Heart right ventricle (tissue), 16 donors: ENCODE data around the gene ACVR1B. TPM values are rescaled to one million over a fixed set of nuclear protein-coding genes. Genes with fewer than 3 reads are reported as not detected.

Experiments
- ATAC-seq, 8 donors: fragments of 200-7000 bp; cut with Tn5 transposase; one replicate each; pipeline ENCODE4 v1.9.1; 2020; ENCODE audit warnings: mild to moderate bottlenecking in 8 of 8, moderate library complexity in 8 of 8, moderate number of reproducible peaks in 1 of 8
- DNase-seq, 2 donors: peaks; one replicate each; pipeline ENCODE4 v3.0.0-alpha.2; 2020
- H3K27ac ChIP-seq, 10 donors: fragments of 200-600 bp; sonication (generic) in 2 of 10; one replicate each; pipeline versions ENCODE4 v1.5.0 to v1.8.0; 2020 to 2022; ENCODE audit warnings: mild to moderate bottlenecking in 3 of 10
- H3K27me3 ChIP-seq, 7 donors: fragments of 200-600 bp; one replicate each; pipeline ENCODE4 v1.8.0; 2021 to 2022; ENCODE audit warnings: mild to moderate bottlenecking in 2 of 7
- H3K36me3 ChIP-seq, 9 donors: fragments of 200-600 bp; sonication (generic) in 1 of 9; one replicate each; pipeline versions ENCODE4 v1.5.0 to v1.8.0; 2020 to 2022; ENCODE audit warnings: mild to moderate bottlenecking in 2 of 9
- H3K4me1 ChIP-seq, 9 donors: fragments of 200-600 bp; sonication (generic) in 1 of 9; one replicate each; pipeline versions ENCODE4 v1.5.0 to v1.8.0; 2020 to 2022; ENCODE audit warnings: mild to moderate bottlenecking in 4 of 9
- H3K4me3 ChIP-seq, 10 donors: fragments of 200-600 bp; sonication (generic) in 2 of 10; one replicate each; pipeline versions ENCODE4 v1.5.0 to v1.8.0; 2020 to 2022; ENCODE audit warnings: mild to moderate bottlenecking in 7 of 10, moderate library complexity in 2 of 10
- H3K9me3 ChIP-seq, 11 donors: fragments of 200-600 bp in 10 of 11; sonication (generic) in 2 of 11; one replicate each; pipeline versions ENCODE4 v1.5.0 to v1.8.0; 2013 to 2022; ENCODE audit warnings: mild to moderate bottlenecking in 2 of 11, control low read depth in 1 of 11, moderate library complexity in 1 of 11
- CTCF ChIP-seq, 9 donors: fragments of 200-600 bp; sonication (generic) in 2 of 9; IDR thresholded peaks; one replicate each; pipeline versions ENCODE4 v1.5.0 to v1.8.0; 2021 to 2022; ENCODE audit warnings: antibody characterized with exemption in 9 of 9, mild to moderate bottlenecking in 5 of 9, moderate library complexity in 1 of 9
- WGBS, 2 donors: extraction: QIAGEN DNeasy Blood & Tissue Kit; methylation state at CpG; one replicate each; pipeline ENCODE4 v1.1.7; 2013; ENCODE audit warnings: inconsistent platforms in 1 of 2; 5-methylcytosine and 5-hydroxymethylcytosine counted together
- intact Hi-C, 10 donors: fragments of 100-400 bp; cut with DNase I; formaldehyde crosslinking; loops; one replicate each; pipeline versions ENCODE4 v1.11.1 to v1.14.2; 2022
- polyA plus RNA-seq, 2 donors: library from polyadenylated mRNA; stranded (reverse); fragments of 200-250 nt; gene quantifications; one replicate each; pipeline ENCODE4 v1.2.3, GENCODE V29; 2013
- total RNA-seq, 10 donors: library from RNA; stranded (reverse); fragmentation: NEBNext Ultra II Directional in 3 of 10; extraction: Animal tissue kit (Norgen Biotek cat#: 25700) in 3 of 10; gene quantifications; one replicate each; pipeline versions ENCODE4 v1.2.1 to v1.2.4, GENCODE V29; 2021 to 2023
- donor health status: Arrhythmogenic right ventricular cardiomyopathy.
- donor health status: ischemic (EF 13 %, LVEDD 7.1; RV severe dilation, severe dysfunction).
- donor health status: healthy with polysubstance abuse.
- donor health status: DM: no; HTN: yes; CAD: no.
- donor health status: DM: no; HTN: no; CAD: no.
- donor health status: ischemic (EF 25% LVEDD 6.9; RV normal size, moderate dysfunction).
- donor health status: ischemic (EF 25% LVEDD 5.7; RV mildly dilated, moderate dysfunction).
- donor health status: healthy.
- donor health status: DM: yes; HTN: yes; CAD: no.
- donor health status: Ischemic cardiomyopathy.
- donor health status: ischemic (EF 35%, LVEDD 5.7; RV mildly dilated, moderate dysfunction).
- donor health status: nonischemic (EF 11% LVEDD 7.7; RV severe dilation, severe dysfunction).
- donor health status: DM: yes; HTN: yes; CAD: no.
- donor health status: PGD.
- donor health status: ischemic (EF 29% LVEDD 5.4; RV normal size, mild dysfunction).
- donor health status: nonischemic (EF 23%, LVEDD 6.1; RV moderate dilation, normal function).

The ACVR1B gene
- total and polyA plus RNA-seq, 12 donors = 5.8 to 15.5 (median 9.7) TPM

- ATAC-seq (peak; percentile 71 to 84 (median 80)), DNase-seq (peak; percentile 72 to 89)
- Histone ChIP-seq H3K27me3 (peaks cover 0 to 25% (median 11%) of the 10 kb centered on the region in 7 donors), H3K36me3 (no peaks in the 10 kb centered on the region), H3K4me3 (peak overlapping the region in 8 of 10 donors; percentile 58 to 78 (median 70)), H3K9me3 (peaks cover 0 to 4% (median 0%) of the 10 kb centered on the region in 11 donors), H3K4me1 (peaks cover 27 to 64% (median 61%) of the 10 kb centered on the region in 9 donors), H3K27ac (peak overlapping the region; percentile 90 to 98 (median 94))
- TF ChIP-seq CTCF (IDR thresholded peaks at IDR 0.05) = no peak
- WGBS, 2 donors = 32 to 42% methylated on average over 18 of the region's 18 CpGs
- intact Hi-C loops = loop anchor here in 1 of 10 donors (5.0 kb wide), 1 partner anchor 72 kb away; no protein-coding TSS in a partner anchor
Observed at GRCh38 chr12:51905471-51906429, 45.7 kb upstream of the ACVR1B start.

- Histone ChIP-seq H3K27ac (peak overlapping the region; percentile 90 to 98 (median 94)), H3K36me3 (peaks cover 0 to 5% (median 0%) of the 10 kb centered on the region in 9 donors), H3K4me1 (peaks cover 30 to 72% (median 70%) of the 10 kb centered on the region in 9 donors), H3K9me3 (peaks cover 0 to 4% (median 0%) of the 10 kb centered on the region in 11 donors), H3K27me3 (peaks cover 0 to 25% (median 11%) of the 10 kb centered on the region in 7 donors), H3K4me3 (peak overlapping the region; percentile 58 to 78 (median 70))
- DNase-seq (no peak), ATAC-seq (peak; percentile 5 to 35 (median 12))
- 20 to 22% methylated on average over 21 to 23 of the region's 23 CpGs for WGBS, 2 donors
- no peak for TF ChIP-seq CTCF (IDR thresholded peaks at IDR 0.05)
- intact Hi-C loops = loop anchor here in 1 of 10 donors (5.0 kb wide), 1 partner anchor 71 kb away; no protein-coding TSS in a partner anchor
Observed at GRCh38 chr12:51906430-51907082, 44.9 kb upstream of the ACVR1B start.

- no peak for TF ChIP-seq CTCF (IDR thresholded peaks at IDR 0.05)
- Histone ChIP-seq H3K9me3 (peaks cover 0 to 4% (median 0%) of the 10 kb centered on the region in 11 donors), H3K4me1 (peaks cover 30 to 79% (median 77%) of the 10 kb centered on the region in 9 donors), H3K36me3 (peaks cover 0 to 5% (median 0%) of the 10 kb centered on the region in 9 donors), H3K4me3 (peak within 1 kb of the TSS; percentile 58 to 78 (median 70)), H3K27ac (peak within 1 kb of the TSS; percentile 90 to 98 (median 94)), H3K27me3 (peaks cover 0 to 25% (median 11%) of the 10 kb centered on the region in 7 donors)
- DNase-seq (peak in 1 of 2 donors; percentile 62), ATAC-seq (peak in 6 of 8 donors; percentile 6 to 32 (median 13))
- WGBS, 2 donors = 5 to 6% methylated on average over 64 to 74 of the region's 74 CpGs
- intact Hi-C loops = loop anchor here in 1 of 10 donors (5.0 kb wide), 1 partner anchor 70 kb away; no protein-coding TSS in a partner anchor
Observed at GRCh38 chr12:51907083-51907855, 44.2 kb upstream of the ACVR1B start, which contains the start of gene ACVRL1. ACVRL1 (plus strand) TSS chr12:51907504; CDS start chr12:51912475, 4,971 bp downstream.
